Calu3 (cell line): ENCODE data around the gene FNDC3A. TPM values are rescaled to one million over a fixed set of nuclear protein-coding genes. Genes with fewer than 3 reads are reported as not detected.

Experiments
- BruUV-seq: library from RNA; stranded (reverse); fragments of 400-500 nt; replicated peaks from 2 replicates; lab custom pipeline; 2021; lab: Mats Ljungman, UMichigan
- CTCF ChIA-PET: fragments of 300-600 bp; sonication (Branson Sonifier 250); formaldehyde crosslinking; loops from one replicate; lab custom pipeline; 2022; ENCODE audit warnings: antibody characterized with exemption; lab: Charles Lee
- DNase-seq: peaks from one replicate; pipeline ENCODE4 v3.0.0; 2022
- H3K27ac Mint-ChIP-seq: one replicate; pipeline ENCODE4 v1.8.0; 2022; ENCODE audit warnings: mixed read lengths; ENCODE audit not compliant: unreplicated experiment
- H3K27me3 Mint-ChIP-seq: one replicate; pipeline ENCODE4 v1.8.0; 2022; ENCODE audit warnings: mixed read lengths; ENCODE audit not compliant: unreplicated experiment
- H3K36me3 Mint-ChIP-seq: one replicate; pipeline ENCODE4 v1.8.0; 2022; ENCODE audit warnings: mild to moderate bottlenecking, moderate library complexity, mixed read lengths; ENCODE audit not compliant: insufficient read depth, unreplicated experiment
- H3K4me1 Mint-ChIP-seq: one replicate; pipeline ENCODE4 v1.8.0; 2022; ENCODE audit warnings: mild to moderate bottlenecking, low read depth, mixed read lengths; ENCODE audit not compliant: unreplicated experiment
- H3K4me3 Mint-ChIP-seq: one replicate; pipeline ENCODE4 v1.8.0; 2022; ENCODE audit warnings: mild to moderate bottlenecking, low read depth, moderate library complexity, mixed read lengths; ENCODE audit not compliant: unreplicated experiment
- H3K9me3 Mint-ChIP-seq: one replicate; pipeline ENCODE4 v1.8.0; 2022; ENCODE audit warnings: low read depth, mixed read lengths; ENCODE audit not compliant: unreplicated experiment
- CTCF ChIP-seq: fragments of 200-600 bp; IDR thresholded peaks from one replicate; pipeline ENCODE4 v1.8.0; 2022; ENCODE audit warnings: antibody characterized with exemption; ENCODE audit not compliant: unreplicated experiment
- intact Hi-C: fragments of 100-400 bp; cut with micrococcal nuclease; formaldehyde crosslinking; loops from one replicate; pipeline ENCODE4 v1.10.0; 2022; ENCODE audit not compliant: unreplicated experiment
- total RNA-seq: library from RNA; stranded (reverse); gene quantifications from 2 replicates; pipeline ENCODE4 v1.2.3, GENCODE V29; 2022

The FNDC3A gene
- total RNA-seq, 1 experiment from 2014 or later = 36.2 TPM

- CTCF ChIA-PET = no interaction called here
- no peak for DNase-seq
- Mint-ChIP-seq H3K9me3 (no peaks in the 10 kb centered on the region), H3K4me1 (peaks cover 10% of the 10 kb centered on the region), H3K36me3 (peaks cover 36% of the 10 kb centered on the region), H3K27me3 (no peaks in the 10 kb centered on the region), H3K27ac (no peak overlapping the region), H3K4me3 (no peak overlapping the region)
- intact Hi-C loops = loop anchor here (5.0 kb wide), 2 partner anchors 73 to 198 kb away; no protein-coding TSS in a partner anchor
- no TSS peak for BruUV-seq
- no peak for TF ChIP-seq CTCF
These were observed 4.2 kb downstream of the FNDC3A start for GRCh38 chr13:48979892-48980291.

- BruUV-seq = no TSS peak
- H3K4me3 Mint-ChIP-seq = no peak overlapping the region
- intact Hi-C loops = no loop called here
- no peak for TF ChIP-seq CTCF
- H3K27ac Mint-ChIP-seq = no peak overlapping the region
- peaks cover 12% of the 10 kb centered on the region for H3K36me3 Mint-ChIP-seq
- H3K27me3 Mint-ChIP-seq = no peaks in the 10 kb centered on the region
- CTCF ChIA-PET = no interaction called here
- no peaks in the 10 kb centered on the region for H3K9me3 Mint-ChIP-seq
- peaks cover 9% of the 10 kb centered on the region for H3K4me1 Mint-ChIP-seq
- DNase-seq = no peak
These were observed 7.6 kb downstream of the FNDC3A start for GRCh38 chr13:48983331-48983730.

GRCh38 chr13:48985756-48986155 is 10.0 kb downstream of the FNDC3A start:
- no peak for TF ChIP-seq CTCF
- no TSS peak for BruUV-seq
- H3K9me3 Mint-ChIP-seq = peaks cover 2% of the 10 kb centered on the region
- no peak overlapping the region for H3K4me3 Mint-ChIP-seq
- no peaks in the 10 kb centered on the region for H3K27me3 Mint-ChIP-seq
- H3K36me3 Mint-ChIP-seq = peaks cover 5% of the 10 kb centered on the region
- CTCF ChIA-PET = no interaction called here
- no peak overlapping the region for H3K27ac Mint-ChIP-seq
- intact Hi-C loops = no loop called here
- H3K4me1 Mint-ChIP-seq = no peaks in the 10 kb centered on the region
- no peak for DNase-seq

- intact Hi-C loops = no loop called here
These were observed 15.2 kb downstream of the FNDC3A start for GRCh38 chr13:48990900-48991299.

More at GRCh38 chr13:48990900-48991299, 15.2 kb downstream of the FNDC3A start:
- Mint-ChIP-seq H3K4me1 (no peaks in the 10 kb centered on the region), H3K27ac (no peak overlapping the region), H3K27me3 (no peaks in the 10 kb centered on the region), H3K36me3 (peaks cover 5% of the 10 kb centered on the region), H3K9me3 (peaks cover 3% of the 10 kb centered on the region), H3K4me3 (no peak overlapping the region)
- no peak for DNase-seq
- no peak for TF ChIP-seq CTCF
- BruUV-seq = no TSS peak
- CTCF ChIA-PET = no interaction called here
